ENCODE results near the gene SET. TPM values are rescaled to one million over a fixed set of nuclear protein-coding genes. Genes with fewer than 3 reads are reported as not detected.

Gene SET
- total and polyA plus RNA-seq, 2 of the 13 experiments (the other 11 are each of a cell fraction or from before 2014, with no cell fraction given) = 94.2 to 611 TPM

DNA sequence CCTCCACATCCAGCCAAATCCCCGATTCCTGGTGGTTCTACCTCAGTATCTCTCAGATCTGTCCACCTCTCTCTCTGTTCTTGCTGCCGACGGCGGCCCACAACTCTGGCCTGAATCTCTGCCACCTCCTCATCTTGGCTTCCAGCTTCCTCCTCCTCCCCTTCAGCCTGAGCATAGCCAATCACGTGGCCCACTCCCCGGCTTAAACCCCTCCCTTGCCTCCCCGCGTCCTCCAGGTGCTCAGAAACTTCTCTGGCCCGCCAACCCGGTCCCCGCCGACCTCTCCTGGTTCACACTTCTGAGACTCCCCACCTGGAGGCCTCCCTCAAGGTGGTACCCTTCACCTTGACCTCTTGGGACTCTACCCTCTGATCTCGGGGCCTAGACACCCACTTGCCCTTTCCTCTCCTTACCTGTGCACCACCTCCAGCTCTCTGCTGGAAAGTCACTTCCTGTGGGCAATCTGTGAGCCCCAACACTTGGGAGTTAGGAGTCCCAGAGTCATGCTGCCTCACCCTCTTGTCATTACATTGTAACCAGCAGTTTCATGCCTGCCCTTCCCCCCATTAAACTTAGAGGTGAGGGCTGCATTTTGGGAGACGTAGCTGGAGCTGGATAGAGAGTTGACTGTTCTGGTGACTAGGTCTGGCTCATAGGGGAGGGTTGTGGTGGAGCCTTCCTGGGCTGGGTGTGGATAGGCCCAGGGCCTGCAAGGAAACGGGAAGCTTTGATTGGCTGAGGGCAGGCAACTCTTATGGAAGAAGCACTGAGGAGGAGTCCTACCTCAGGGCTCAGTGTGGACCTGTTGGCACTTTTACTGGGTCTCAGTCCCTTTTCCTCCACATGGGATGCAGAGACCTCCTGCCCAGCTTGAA, 4.5 kb upstream of the SET start (continued):
- no peak for TF ChIP-seq ZUFSP (CRISPR knock-in tag; IDR thresholded peaks at IDR 0.05; ENCODE audit: borderline replicate concordance)
- no peak for TF ChIP-seq GMEB2 (CRISPR knock-in tag; IDR thresholded peaks at IDR 0.05; ENCODE audit: low read depth)
- TF ChIP-seq, protein P1, sequence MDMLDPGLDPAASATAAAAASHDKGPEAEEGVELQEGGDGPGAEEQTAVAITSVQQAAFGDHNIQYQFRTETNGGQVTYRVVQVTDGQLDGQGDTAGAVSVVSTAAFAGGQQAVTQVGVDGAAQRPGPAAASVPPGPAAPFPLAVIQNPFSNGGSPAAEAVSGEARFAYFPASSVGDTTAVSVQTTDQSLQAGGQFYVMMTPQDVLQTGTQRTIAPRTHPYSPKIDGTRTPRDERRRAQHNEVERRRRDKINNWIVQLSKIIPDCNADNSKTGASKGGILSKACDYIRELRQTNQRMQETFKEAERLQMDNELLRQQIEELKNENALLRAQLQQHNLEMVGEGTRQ (IDR thresholded peaks at IDR 0.05; ENCODE audit: low read depth, low read length) = peak; percentile 60
- TF ChIP-seq, protein P1 (CRISPR knock-in tag; IDR thresholded peaks at IDR 0.05; ENCODE audit: borderline replicate concordance) = peak; percentile 90; the same call in 1 of the 2 replicates
- no peak for TF ChIP-seq SOX5 (CRISPR knock-in tag; IDR thresholded peaks at IDR 0.05; ENCODE audit: borderline replicate concordance)
- TF ChIP-seq UBTF (CRISPR knock-in tag; IDR thresholded peaks at IDR 0.05) = 0 out of 2 replicates have a peak, but pooled peaks have one; percentile 20
- TF ChIP-seq JARID2 (CRISPR knock-in tag; IDR thresholded peaks at IDR 0.05; ENCODE audit: insufficient replicate concordance) = no peak
- TF ChIP-seq SCMH1 (CRISPR knock-in tag; IDR thresholded peaks at IDR 0.05; ENCODE audit: borderline replicate concordance) = no peak
- peak; percentile 53; the same call in 1 of the 2 replicates for TF ChIP-seq SNAPC4 (CRISPR knock-in tag; IDR thresholded peaks at IDR 0.05)
- TF ChIP-seq CENPT (CRISPR knock-in tag; IDR thresholded peaks at IDR 0.05; ENCODE audit: low read depth) = no peak
- TF ChIP-seq NCOA2 (CRISPR knock-in tag; IDR thresholded peaks at IDR 0.05) = 0 out of 2 replicates have a peak, but pooled peaks have one; percentile 5
- TF ChIP-seq, protein P2, sequence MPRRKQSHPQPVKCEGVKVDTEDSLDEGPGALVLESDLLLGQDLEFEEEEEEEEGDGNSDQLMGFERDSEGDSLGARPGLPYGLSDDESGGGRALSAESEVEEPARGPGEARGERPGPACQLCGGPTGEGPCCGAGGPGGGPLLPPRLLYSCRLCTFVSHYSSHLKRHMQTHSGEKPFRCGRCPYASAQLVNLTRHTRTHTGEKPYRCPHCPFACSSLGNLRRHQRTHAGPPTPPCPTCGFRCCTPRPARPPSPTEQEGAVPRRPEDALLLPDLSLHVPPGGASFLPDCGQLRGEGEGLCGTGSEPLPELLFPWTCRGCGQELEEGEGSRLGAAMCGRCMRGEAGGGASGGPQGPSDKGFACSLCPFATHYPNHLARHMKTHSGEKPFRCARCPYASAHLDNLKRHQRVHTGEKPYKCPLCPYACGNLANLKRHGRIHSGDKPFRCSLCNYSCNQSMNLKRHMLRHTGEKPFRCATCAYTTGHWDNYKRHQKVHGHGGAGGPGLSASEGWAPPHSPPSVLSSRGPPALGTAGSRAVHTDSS (CRISPR knock-in tag; conservative IDR thresholded peaks at IDR 0.05) = no peak
